H1 (cell line): ENCODE data around the gene RAB40C. TPM values are rescaled to one million over a fixed set of nuclear protein-coding genes. Genes with fewer than 3 reads are reported as not detected.

Experiments used
- CTCF ChIA-PET: fragments of 300-600 bp; sonication (Branson Sonifier 250); formaldehyde crosslinking; loops from one replicate; lab custom pipeline; 2021; ENCODE audit not compliant: partially characterized antibody; lab: Charles Lee
- POLR2A ChIA-PET: fragments of 300-600 bp; sonication (Branson Sonifier 250); formaldehyde crosslinking; loops from one replicate; lab custom pipeline; 2021; ENCODE audit warnings: inconsistent platforms; ENCODE audit not compliant: partially characterized antibody; lab: Charles Lee
- DNase-seq, 2 experiments: peaks; one replicate each; pipeline versions ENCODE4 v3.0.0 to v3.0.0-alpha.2; 2010 to 2022; ENCODE audit warnings: low spot score in 2 of 2, low read depth in 1 of 2, mixed read lengths in 1 of 2
- FAIRE-seq: peaks from 2 replicates; lab custom pipeline; 2011; peaks lifted over from hg19 to GRCh38; lab: Jason Lieb, UNC
- H2AFZ ChIP-seq: 2 replicates; pipeline ENCODE4 v1.8.1; 2012; ENCODE audit warnings: low read length, inconsistent platforms
- H2AK5ac ChIP-seq: 2 replicates; pipeline ENCODE4 v1.6.1; 2013; ENCODE audit warnings: low read depth, low read length
- H2BK120ac ChIP-seq: replicated peaks from 2 replicates; pipeline ENCODE3; 2013; ENCODE audit warnings: low read depth, low read length, inconsistent platforms
- H2BK12ac ChIP-seq: 2 replicates; pipeline ENCODE4 v1.6.1; 2013; ENCODE audit warnings: low read depth, low read length
- H2BK15ac ChIP-seq: 2 replicates; pipeline ENCODE4 v1.6.1; 2013; ENCODE audit warnings: low read length
- H2BK20ac ChIP-seq: 2 replicates; pipeline ENCODE4 v1.6.1; 2013; ENCODE audit warnings: low read length
- H2BK5ac ChIP-seq: 2 replicates; pipeline ENCODE4 v1.6.1; 2013; ENCODE audit warnings: low read depth, low read length
- H3K14ac ChIP-seq: 2 replicates; pipeline ENCODE4 v1.6.1; 2013; ENCODE audit warnings: inconsistent platforms; ENCODE audit not compliant: insufficient read length
- H3K18ac ChIP-seq: 2 replicates; pipeline ENCODE4 v1.6.1; 2013; ENCODE audit warnings: low read length; ENCODE audit errors: extremely low read depth
- H3K23ac ChIP-seq: 2 replicates; pipeline ENCODE4 v1.6.1; 2013; ENCODE audit warnings: inconsistent platforms; ENCODE audit not compliant: insufficient read length
- H3K23me2 ChIP-seq: 2 replicates; pipeline ENCODE4 v1.6.1; 2013; ENCODE audit warnings: low read depth, low read length
- H3K27ac ChIP-seq: 2 replicates; pipeline ENCODE4 v1.6.1; 2011; ENCODE audit warnings: low read depth, low read length, inconsistent platforms
- H3K27me3 ChIP-seq, 4 experiments: replicated peaks in 1 of 4; 1 replicate in 1 of 4; 2 replicates in 3 of 4; pipeline versions ENCODE4 v1.6.1 to v1.8.1; 2011 to 2013; ENCODE audit warnings: low read length in 3 of 4, mild to moderate bottlenecking in 3 of 4, inconsistent platforms in 2 of 4, mixed read lengths in 2 of 4, moderate library complexity in 1 of 4; ENCODE audit not compliant: control insufficient read depth in 3 of 4, insufficient read depth in 3 of 4; ENCODE audit errors: extremely low read depth in 1 of 4
- H3K36me3 ChIP-seq, 4 experiments: 2 replicates each; pipeline versions ENCODE4 v1.6.1 to v1.8.1; 2011 to 2013; ENCODE audit warnings: mild to moderate bottlenecking in 4 of 4, low read length in 3 of 4, moderate library complexity in 2 of 4, control low read depth in 1 of 4, inconsistent platforms in 1 of 4; ENCODE audit not compliant: insufficient read depth in 4 of 4, control insufficient read depth in 2 of 4
- H3K4ac ChIP-seq: replicated peaks from 2 replicates; pipeline ENCODE3; 2013; ENCODE audit warnings: low read length, low read depth, mixed read lengths, inconsistent platforms; ENCODE audit not compliant: insufficient read length
- H3K4me1 ChIP-seq, 4 experiments: replicated peaks in 1 of 4; 1 replicate in 1 of 4; 2 replicates in 3 of 4; pipeline versions ENCODE4 v1.6.1 to v1.8.1; 2011 to 2013; ENCODE audit warnings: low read length in 3 of 4, inconsistent platforms in 2 of 4, mixed read lengths in 1 of 4; ENCODE audit not compliant: insufficient read depth in 4 of 4, control insufficient read depth in 3 of 4
- H3K4me2 ChIP-seq, 2 experiments: 2 replicates each; pipeline versions ENCODE4 v1.6.1 to v1.8.1; 2011 to 2013; ENCODE audit warnings: low read depth in 2 of 2, low read length in 2 of 2, control low read depth in 1 of 2, inconsistent platforms in 1 of 2, mild to moderate bottlenecking in 1 of 2; ENCODE audit not compliant: insufficient read depth in 1 of 2
- H3K4me3 ChIP-seq, 4 experiments: fragments of 200-600, 300-600 bp in 1 of 4; sonication (generic), shearing (Covaris generic), sonication (Bioruptor Twin) in 1 of 4; 2 replicates each; pipeline versions ENCODE4 v1.5.1 to v1.8.1; 2011 to 2016; ENCODE audit warnings: low read length in 4 of 4, low read depth in 3 of 4, control low read depth in 2 of 4, inconsistent platforms in 2 of 4, mild to moderate bottlenecking in 2 of 4, mixed read lengths in 1 of 4, moderate library complexity in 1 of 4; ENCODE audit not compliant: insufficient read depth in 2 of 4; ENCODE audit errors: extremely low read depth in 1 of 4
- H3K56ac ChIP-seq: replicated peaks from 2 replicates; pipeline ENCODE3; 2013; ENCODE audit warnings: low read depth, mild to moderate bottlenecking, mixed read lengths, low read length, inconsistent platforms; ENCODE audit not compliant: insufficient read length
- H3K79me1 ChIP-seq: 2 replicates; pipeline ENCODE4 v1.6.1; 2013; ENCODE audit warnings: low read depth, low read length, control low read depth
- H3K79me2 ChIP-seq, 2 experiments: 2 replicates each; pipeline versions ENCODE4 v1.6.1 to v1.8.1; 2012 to 2013; ENCODE audit warnings: low read length in 2 of 2, mild to moderate bottlenecking in 2 of 2, inconsistent platforms in 1 of 2; ENCODE audit not compliant: insufficient read depth in 2 of 2, control insufficient read depth in 1 of 2
- H3K9ac ChIP-seq, 4 experiments: replicated peaks in 1 of 4; 1 replicate in 1 of 4; 2 replicates in 3 of 4; pipeline versions ENCODE4 v1.6.1 to v1.8.1; 2011 to 2013; ENCODE audit warnings: low read depth in 3 of 4, low read length in 3 of 4, control low read depth in 2 of 4, mild to moderate bottlenecking in 2 of 4, moderate library complexity in 2 of 4, inconsistent platforms in 1 of 4; ENCODE audit errors: extremely low read depth in 1 of 4
- H3K9me3 ChIP-seq, 2 experiments: 2 replicates each; pipeline versions ENCODE4 v1.6.1 to v1.8.1; 2012 to 2013; ENCODE audit warnings: mild to moderate bottlenecking in 2 of 2, moderate library complexity in 2 of 2, control low read depth in 1 of 2, inconsistent platforms in 1 of 2, low read depth in 1 of 2, low read length in 1 of 2, mixed read lengths in 1 of 2; ENCODE audit not compliant: insufficient read depth in 2 of 2
- H4K20me1 ChIP-seq, 2 experiments: replicated peaks in 1 of 2; 2 replicates each; pipeline versions ENCODE3 to v1.8.1; 2011 to 2013; ENCODE audit warnings: inconsistent platforms in 2 of 2, low read length in 2 of 2, mild to moderate bottlenecking in 1 of 2; ENCODE audit not compliant: insufficient read depth in 2 of 2, control insufficient read depth in 1 of 2
- H4K5ac ChIP-seq: 2 replicates; pipeline ENCODE4 v1.6.1; 2013; ENCODE audit warnings: low read length, low read depth, mixed read lengths, inconsistent platforms; ENCODE audit not compliant: insufficient read length
- H4K8ac ChIP-seq: 2 replicates; pipeline ENCODE4 v1.8.0; 2013; ENCODE audit warnings: mild to moderate bottlenecking, moderate library complexity, low read length, inconsistent platforms; ENCODE audit not compliant: insufficient read depth; ENCODE audit errors: extremely low read depth
- H4K91ac ChIP-seq: replicated peaks from 2 replicates; pipeline ENCODE3; 2013; ENCODE audit warnings: low read length, mixed read lengths, inconsistent platforms; ENCODE audit not compliant: insufficient read length
- RAD21 ChIP-seq, 2 experiments: IDR thresholded peaks in 1 of 2; conservative IDR thresholded peaks in 1 of 2; 2 replicates each; pipeline ENCODE4 v1.6.1; 2011; ENCODE audit warnings: low read depth in 2 of 2, low read length in 2 of 2, improper control_type of control experiment in 1 of 2, inconsistent platforms in 1 of 2, mild to moderate bottlenecking in 1 of 2, moderate library complexity in 1 of 2
- RXRA ChIP-seq: IDR thresholded peaks from 2 replicates; pipeline ENCODE4 v1.6.1; 2011; ENCODE audit warnings: low read depth, mild to moderate bottlenecking, low read length, moderate library complexity; ENCODE audit not compliant: insufficient read depth
- SIRT6 ChIP-seq: IDR thresholded peaks from one replicate; pipeline ENCODE4 v1.7.1; 2012; ENCODE audit warnings: low read length, inconsistent platforms
- TCF12 ChIP-seq: IDR thresholded peaks from 2 replicates; pipeline ENCODE4 v1.6.1; 2011; ENCODE audit warnings: low read depth, mild to moderate bottlenecking, low read length
- TEAD4 ChIP-seq: IDR thresholded peaks from 2 replicates; pipeline ENCODE4 v1.6.1; 2012; ENCODE audit warnings: low read depth, low read length, inconsistent platforms, mixed read lengths
- WGBS, 2 experiments: shearing (Covaris generic) in 1 of 2; methylation state at CpG; one replicate each; pipeline versions ENCODE4 v1.1.6 to v1.1.7; 2013 to 2015; ENCODE audit warnings: low lambda C conversion rate in 2 of 2, mixed read lengths in 2 of 2, inconsistent platforms in 1 of 2, low coverage in 1 of 2, missing lambda C conversion rate in 1 of 2; ENCODE audit not compliant: insufficient replicate concordance in 2 of 2, insufficient coverage in 1 of 2, insufficient read length in 1 of 2; ENCODE audit errors: extremely low coverage in 1 of 2, missing lambda C conversion rate in 1 of 2; 5-methylcytosine and 5-hydroxymethylcytosine counted together
- polyA plus RNA-seq, 7 experiments: library from polyadenylated mRNA; depleted of rRNA in 3 of 7; stranded (reverse) in 5 of 7; unstranded in 2 of 7; fragments of >200 nt in 5 of 7; fragments of 200-250 nt in 2 of 7; gene quantifications; 1 replicate in 5 of 7; 2 replicates in 1 of 7; 4 replicates in 1 of 7; pipeline versions ENCODE4 v1.2.1 to v1.2.3, GENCODE V29; 2011 to 2013; ENCODE audit warnings: missing spikeins in 2 of 7, mixed read lengths in 2 of 7
- total RNA-seq: library from RNA; stranded (reverse); fragmentation: NEBNext Ultra II Directional; extraction: Animal tissue kit (Norgen Biotek cat#: 25700); gene quantifications from 2 replicates; pipeline ENCODE4 v1.2.1, GENCODE V29; 2021
- TF ChIP-seq, protein P1 (sequence below): IDR thresholded peaks from 2 replicates; pipeline ENCODE4 v1.6.1; 2012; ENCODE audit warnings: inconsistent platforms

Gene RAB40C
- total and polyA plus RNA-seq, 2 of the 8 experiments (the other 6 are each of a cell fraction or from before 2014, with no cell fraction given), result 13.9 to 15.6 TPM

DNA sequence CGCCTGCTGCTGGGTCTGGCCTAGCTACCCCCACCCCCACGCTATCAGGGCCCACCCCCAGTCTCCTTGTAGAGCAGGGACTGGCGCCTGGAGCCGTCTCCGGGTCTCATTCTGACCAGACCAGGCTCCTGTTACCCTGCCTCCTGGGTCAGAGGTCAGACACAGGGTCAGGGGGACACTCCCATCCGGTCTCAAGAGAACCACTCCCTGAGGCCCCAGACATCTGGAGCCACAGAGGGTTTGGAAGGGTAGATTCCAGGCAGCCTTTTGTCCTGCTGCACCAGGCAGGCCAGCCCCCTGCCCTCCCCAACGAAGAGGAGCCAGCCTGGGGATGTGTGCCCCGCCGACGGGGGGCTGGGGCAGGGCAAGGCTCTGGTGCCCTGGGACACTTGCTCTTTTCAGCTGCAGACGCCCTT lies 40.0 kb downstream of the RAB40C start:
- Histone ChIP-seq H2BK120ac (peak overlapping the region; percentile 82), H3K23ac (no peak overlapping the region), H3K27ac (peak overlapping the region; percentile 63; the same call in 1 of the 2 replicates), H3K79me1 (no peaks in the 10 kb centered on the region), H3K4ac (peak overlapping the region; percentile 90), H3K56ac (no peak overlapping the region), H4K8ac (peak overlapping the region; percentile 66; the same call in 1 of the 2 replicates), H2AK5ac (peak overlapping the region; percentile 25; the same call in 1 of the 2 replicates), H3K9ac (peak overlapping the region in 2 of 4 experiments; percentile 4 to 8; a peak in 1 of 7 replicates), H3K4me1 (peaks cover 0 to 24% (median 19%) of the 10 kb centered on the region in 4 experiments; a peak in 6 of 7 replicates), H2BK5ac (peak overlapping the region; percentile 94; the same call in 1 of the 2 replicates), H4K20me1 (peaks cover 3 to 10% of the 10 kb centered on the region in 2 experiments), H3K4me2 (peak overlapping the region; percentile 79 to 88), H3K27me3 (no peaks in the 10 kb centered on the region), H3K18ac (peak overlapping the region; percentile 96), H3K4me3 (peak overlapping the region in 2 of 4 experiments; percentile 1 to 61; a peak in 3 of 8 replicates), H4K5ac (peak overlapping the region; percentile 84), H4K91ac (peak overlapping the region; percentile 63), H2BK20ac (no peak overlapping the region), H3K14ac (no peak overlapping the region), H2BK12ac (peak overlapping the region; percentile 85; the same call in 1 of the 2 replicates), H2BK15ac (peak overlapping the region; percentile 92; the same call in 1 of the 2 replicates), H2AFZ (no peak overlapping the region), H3K9me3 (no peaks in the 10 kb centered on the region), H3K36me3 (peaks cover 0 to 25% (median 3%) of the 10 kb centered on the region in 4 experiments; a peak in 4 of 8 replicates), H3K79me2 (no peaks in the 10 kb centered on the region), H3K23me2 (peaks cover 2% of the 10 kb centered on the region; the same call in 1 of the 2 replicates)
- no peak for FAIRE-seq
- DNase-seq, result no peak
- ChIA-PET POLR2A (interaction anchor here (0.8 to 1.6 kb wide), 6 partner anchors 8 to 40 kb away, joined by 3 to 11 read pairs (median 3); partner anchors contain the start of gene RAB40C), CTCF (interaction anchor here (0.8 to 2.1 kb wide), 5 partner anchors 8 to 52 kb away, joined by 3 to 7 read pairs (median 5); no protein-coding TSS in a partner anchor)
- WGBS, 2 experiments, result 56% methylated on average over 6 of the region's 11 CpGs; no CpG with 5 or more reads in 1 of the 2 experiments
- TF ChIP-seq RXRA (0 out of 2 replicates have a peak, but pooled peaks have one; percentile 46), TEAD4 (no peak), SIRT6 (no peak), RAD21 (IDR thresholded peaks at IDR 0.05 in 1 of 2, conservative IDR thresholded peaks at IDR 0.05 in 1 of 2; ENCODE audit: low read depth in 2 of 2, low read length in 2 of 2) (no peak), TCF12 (no peak)
- TF ChIP-seq, protein P1, sequence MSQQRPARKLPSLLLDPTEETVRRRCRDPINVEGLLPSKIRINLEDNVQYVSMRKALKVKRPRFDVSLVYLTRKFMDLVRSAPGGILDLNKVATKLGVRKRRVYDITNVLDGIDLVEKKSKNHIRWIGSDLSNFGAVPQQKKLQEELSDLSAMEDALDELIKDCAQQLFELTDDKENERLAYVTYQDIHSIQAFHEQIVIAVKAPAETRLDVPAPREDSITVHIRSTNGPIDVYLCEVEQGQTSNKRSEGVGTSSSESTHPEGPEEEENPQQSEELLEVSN, result no peak
